Activated naive CD4-positive, alpha-beta T cell treated with anti-CD3 and anti-CD28 coated beads, Interleukin-2, amount 10 ng/mL, durations not matched to agents 5 hours and 36 hours (primary cell): ENCODE data around the gene HES6. TPM values are rescaled to one million over a fixed set of nuclear protein-coding genes. Genes with fewer than 3 reads are reported as not detected.

Experiments used
- total RNA-seq, 2 experiments: library from RNA; stranded (reverse); gene quantifications; one replicate each; pipeline ENCODE4 v1.2.3, GENCODE V29; 2021

The HES6 gene
- 1 to 10 TPM; 5.7 to 6.8 TPM for total RNA-seq

GRCh38 chr2:238239863-238240756, at the start of gene HES6:
Gene HES6 (minus strand): TSS chr2:238240038. CDS start chr2:238239905, 133 bp downstream.

GRCh38 chr2:238287737-238288649, 48.2 kb upstream of the HES6 start, which contains the start of gene PER2:
Gene PER2 (minus strand): TSS chr2:238288610. CDS start chr2:238277936, 10,674 bp downstream.

GRCh38 chr2:238203094-238203972, 36.5 kb downstream of the HES6 start, which contains the start of gene ILKAP:
Gene ILKAP (minus strand): TSS chr2:238203695. CDS start chr2:238203553, 142 bp downstream.

Other genes starting within 250 kb of the HES6 start
- 10 to 100 TPM; 23.4 to 25.3 TPM for gene SCLY, start 179.0 kb downstream of the HES6 start, total RNA-seq
- under 1 TPM; 0.05 to 0.10 TPM for gene ESPNL, start 139.7 kb downstream of the HES6 start, total RNA-seq
- not detected for gene KLHL30, start 101.4 kb downstream of the HES6 start, total RNA-seq
- gene ERFE, start 81.1 kb downstream of the HES6 start, total RNA-seq = under 1 TPM; 0.10 to 0.29 TPM
- 10 to 100 TPM; 55.5 to 57.0 TPM for gene ILKAP, start 36.3 kb downstream of the HES6 start, total RNA-seq
- gene PER2, start 48.6 kb upstream of the HES6 start, total RNA-seq = 10 to 100 TPM; 14.1 TPM
- gene TRAF3IP1, start 80.5 kb upstream of the HES6 start, total RNA-seq = 1 to 10 TPM; 8.4 to 9.5 TPM
- 10 to 100 TPM; 30.3 to 31.7 TPM for gene ASB1, start 186.9 kb upstream of the HES6 start, total RNA-seq